ENCODE measurements around the gene TMIGD3. TPM values are rescaled to one million over a fixed set of nuclear protein-coding genes. Genes with fewer than 3 reads are reported as not detected.

Gene TMIGD3
- total and polyA plus RNA-seq, 2 donors from 2014 or later = 0.43 to 3.0 TPM

DNA sequence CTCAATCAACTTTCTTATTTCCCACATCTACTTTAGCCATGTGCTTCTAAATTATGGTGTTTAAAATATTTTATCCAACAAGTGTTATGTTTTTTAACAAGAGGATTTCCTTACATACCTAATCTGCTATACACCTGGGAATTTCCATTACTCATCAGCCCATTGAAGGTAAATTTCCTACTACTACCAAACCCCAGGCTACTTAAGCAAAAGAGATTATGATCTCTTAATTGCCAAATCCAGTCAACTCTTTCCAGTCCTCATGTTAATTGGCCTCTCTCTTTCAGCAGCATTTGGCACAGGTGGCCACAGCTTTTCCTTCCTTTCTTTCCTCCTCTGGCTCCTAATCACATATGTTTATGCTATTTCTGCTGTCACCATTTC, 34.7 kb downstream of the TMIGD3 start:
- Histone ChIP-seq H3K4me3 (ENCODE audit: low read length in 3 of 3) (no peak overlapping the region), H3K27ac (ENCODE audit: low read depth in 2 of 2, low read length in 2 of 2) (no peak overlapping the region), H3K9ac (ENCODE audit: low read length in 3 of 3) (no peak overlapping the region), H3K27me3 (ENCODE audit: control insufficient read depth, insufficient read depth, low read length) (no peaks in the 10 kb centered on the region), H3K36me3 (ENCODE audit: control insufficient read depth in 2 of 3, insufficient read depth in 3 of 3, low read length in 3 of 3) (peaks cover 0 to 14% (median 8%) of the 10 kb centered on the region in 3 donors), H3K4me1 (ENCODE audit: control insufficient read depth in 2 of 3, insufficient read depth in 2 of 3, low read depth in 1 of 3, low read length in 3 of 3) (no peaks in the 10 kb centered on the region), H3K9me3 (ENCODE audit: control insufficient read depth in 2 of 3, insufficient read depth in 1 of 3, low read length in 3 of 3) (no peaks in the 10 kb centered on the region)
- FAIRE-seq = no peak
- no peak for DNase-seq
- TF ChIP-seq, protein P1, sequence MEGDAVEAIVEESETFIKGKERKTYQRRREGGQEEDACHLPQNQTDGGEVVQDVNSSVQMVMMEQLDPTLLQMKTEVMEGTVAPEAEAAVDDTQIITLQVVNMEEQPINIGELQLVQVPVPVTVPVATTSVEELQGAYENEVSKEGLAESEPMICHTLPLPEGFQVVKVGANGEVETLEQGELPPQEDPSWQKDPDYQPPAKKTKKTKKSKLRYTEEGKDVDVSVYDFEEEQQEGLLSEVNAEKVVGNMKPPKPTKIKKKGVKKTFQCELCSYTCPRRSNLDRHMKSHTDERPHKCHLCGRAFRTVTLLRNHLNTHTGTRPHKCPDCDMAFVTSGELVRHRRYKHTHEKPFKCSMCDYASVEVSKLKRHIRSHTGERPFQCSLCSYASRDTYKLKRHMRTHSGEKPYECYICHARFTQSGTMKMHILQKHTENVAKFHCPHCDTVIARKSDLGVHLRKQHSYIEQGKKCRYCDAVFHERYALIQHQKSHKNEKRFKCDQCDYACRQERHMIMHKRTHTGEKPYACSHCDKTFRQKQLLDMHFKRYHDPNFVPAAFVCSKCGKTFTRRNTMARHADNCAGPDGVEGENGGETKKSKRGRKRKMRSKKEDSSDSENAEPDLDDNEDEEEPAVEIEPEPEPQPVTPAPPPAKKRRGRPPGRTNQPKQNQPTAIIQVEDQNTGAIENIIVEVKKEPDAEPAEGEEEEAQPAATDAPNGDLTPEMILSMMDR (IDR thresholded peaks at IDR 0.05; ENCODE audit: borderline replicate concordance, extremely low read depth, insufficient read depth) = no peak
- intact Hi-C loops (cut with DNase I) = no loop called here

DNA sequence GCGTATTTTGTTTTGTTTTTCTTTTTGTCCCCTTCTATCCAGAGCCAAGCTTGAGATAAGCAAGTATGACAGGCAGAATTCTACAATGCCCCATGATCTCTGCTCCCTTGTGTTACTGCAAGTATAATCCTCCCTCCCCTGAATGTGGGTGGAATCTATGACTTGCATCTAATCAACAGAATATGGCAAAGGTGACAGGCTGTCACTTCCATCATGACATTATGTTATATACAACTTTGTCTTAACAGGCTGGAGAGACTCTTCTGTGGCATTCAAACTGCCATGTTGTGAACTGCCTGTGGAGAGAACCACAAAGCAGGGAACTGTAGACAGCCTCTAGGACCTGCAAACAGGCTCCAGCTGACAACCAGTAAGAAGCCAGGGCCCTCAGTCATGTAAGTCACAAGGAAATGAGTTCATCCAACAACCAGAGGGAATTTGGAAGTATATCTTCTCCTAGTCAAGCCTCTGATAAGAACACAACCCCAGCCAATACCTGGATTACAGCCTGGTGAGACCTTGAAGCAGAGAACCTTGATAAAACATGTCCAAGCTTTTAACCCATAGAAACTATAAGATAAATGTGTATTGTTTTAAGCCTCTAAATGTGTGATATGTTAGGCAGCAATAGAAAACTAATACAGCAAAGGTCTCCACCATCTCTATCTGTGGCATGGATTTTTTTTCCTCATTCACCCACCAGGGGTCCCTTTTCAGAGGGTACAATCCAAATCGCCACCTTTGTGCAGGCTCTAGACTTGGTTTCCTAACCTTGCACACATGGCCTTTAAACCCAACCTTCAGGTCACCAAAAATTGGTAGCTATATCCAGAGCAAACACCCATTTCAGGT, 35.3 kb downstream of the TMIGD3 start:
- H3K36me3 ChIP-seq (ENCODE audit: control insufficient read depth in 2 of 3, insufficient read depth in 3 of 3, low read length in 3 of 3) = peaks cover 0 to 17% (median 8%) of the 10 kb centered on the region in 3 donors
- intact Hi-C loops (cut with DNase I) = no loop called here
- H3K9ac ChIP-seq (ENCODE audit: low read length in 3 of 3) = no peak overlapping the region
- H3K9me3 ChIP-seq (ENCODE audit: control insufficient read depth in 2 of 3, insufficient read depth in 1 of 3, low read length in 3 of 3) = no peaks in the 10 kb centered on the region
- DNase-seq (no peak), FAIRE-seq (no peak)
- TF ChIP-seq, protein P1 (IDR thresholded peaks at IDR 0.05; ENCODE audit: borderline replicate concordance, extremely low read depth, insufficient read depth) = no peak
- no peaks in the 10 kb centered on the region for H3K27me3 ChIP-seq (ENCODE audit: control insufficient read depth, insufficient read depth, low read length)
- no peaks in the 10 kb centered on the region for H3K4me1 ChIP-seq (ENCODE audit: control insufficient read depth in 2 of 3, insufficient read depth in 2 of 3, low read depth in 1 of 3, low read length in 3 of 3)
- H3K4me3 ChIP-seq (ENCODE audit: low read length in 3 of 3) = no peak overlapping the region
- no peak overlapping the region for H3K27ac ChIP-seq (ENCODE audit: low read depth in 2 of 2, low read length in 2 of 2)

DNA sequence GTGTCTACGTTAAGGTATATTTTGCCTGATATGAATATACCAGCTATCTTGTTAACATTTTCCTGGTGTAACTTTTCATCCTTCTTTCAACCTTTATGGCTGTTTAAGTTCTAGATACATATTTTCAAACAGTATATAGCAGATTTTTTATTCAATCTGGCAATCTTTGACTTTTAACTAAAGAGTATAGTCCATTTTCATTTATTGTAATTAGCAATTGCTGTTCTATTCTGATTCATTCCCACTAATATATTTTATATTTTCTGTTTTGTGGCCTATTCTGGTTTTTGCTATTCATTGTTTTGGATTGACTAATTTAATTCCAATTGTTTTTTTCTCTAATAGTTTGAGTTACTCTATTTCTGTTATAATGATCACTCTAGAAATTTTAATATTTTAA, 37.0 kb downstream of the TMIGD3 start:
- TF ChIP-seq, protein P1 (IDR thresholded peaks at IDR 0.05; ENCODE audit: borderline replicate concordance, extremely low read depth, insufficient read depth) = no peak
- no peak for DNase-seq
- peak; percentile 54 for FAIRE-seq
- intact Hi-C loops (cut with DNase I) = no loop called here
- no peaks in the 10 kb centered on the region for H3K9me3 ChIP-seq (ENCODE audit: control insufficient read depth in 2 of 3, insufficient read depth in 1 of 3, low read length in 3 of 3)
- no peak overlapping the region for H3K27ac ChIP-seq (ENCODE audit: low read depth in 2 of 2, low read length in 2 of 2)
- no peak overlapping the region for H3K9ac ChIP-seq (ENCODE audit: low read length in 3 of 3)
- H3K27me3 ChIP-seq (ENCODE audit: control insufficient read depth, insufficient read depth, low read length) = no peaks in the 10 kb centered on the region
- H3K36me3 ChIP-seq (ENCODE audit: control insufficient read depth in 2 of 3, insufficient read depth in 3 of 3, low read length in 3 of 3) = peaks cover 0 to 26% (median 8%) of the 10 kb centered on the region in 3 donors
- H3K4me1 ChIP-seq (ENCODE audit: control insufficient read depth in 2 of 3, insufficient read depth in 2 of 3, low read depth in 1 of 3, low read length in 3 of 3) = no peaks in the 10 kb centered on the region
- no peak overlapping the region for H3K4me3 ChIP-seq (ENCODE audit: low read length in 3 of 3)

All from kidney (tissue), 14 donors.